NCI-H2227 treated with DMSO at 0.1 percent for 48 hours (cell line): ENCODE data around the gene MTARC2.
A peak's percentile ranks its signal among the peaks of the same experiment; 100 is the strongest.
"Not testable (repeated sequence)": the region's sequence is repeated elsewhere in the genome, so short reads cannot be mapped to it uniquely, and the experiment has no call there.

Source experiments
- DNase-seq: peaks from one replicate; lab custom pipeline; 2025; lab: John Stamatoyannopoulos, UW

Gene MTARC2

DNA sequence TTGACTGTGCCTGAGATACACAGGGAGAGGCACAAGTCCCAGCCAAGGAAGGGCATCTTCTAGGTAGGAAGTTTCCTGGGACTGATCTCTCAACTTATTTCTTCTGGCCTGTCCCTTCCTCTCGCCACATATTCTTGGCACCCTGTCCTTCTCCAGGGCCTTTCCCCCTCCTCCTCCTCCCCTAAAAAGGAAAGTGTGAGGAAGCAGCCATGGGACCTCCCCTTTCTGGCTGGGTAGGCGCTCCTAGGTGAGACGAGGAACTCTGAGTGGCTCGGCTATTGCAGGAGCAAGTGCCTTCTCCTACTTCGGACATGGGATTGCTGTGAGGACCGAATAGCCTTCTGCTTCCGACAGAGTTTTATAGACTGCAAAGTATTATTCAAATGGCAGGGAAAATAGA lies 15.5 kb upstream of the MTARC2 start:
- DNase-seq = no peak

DNA sequence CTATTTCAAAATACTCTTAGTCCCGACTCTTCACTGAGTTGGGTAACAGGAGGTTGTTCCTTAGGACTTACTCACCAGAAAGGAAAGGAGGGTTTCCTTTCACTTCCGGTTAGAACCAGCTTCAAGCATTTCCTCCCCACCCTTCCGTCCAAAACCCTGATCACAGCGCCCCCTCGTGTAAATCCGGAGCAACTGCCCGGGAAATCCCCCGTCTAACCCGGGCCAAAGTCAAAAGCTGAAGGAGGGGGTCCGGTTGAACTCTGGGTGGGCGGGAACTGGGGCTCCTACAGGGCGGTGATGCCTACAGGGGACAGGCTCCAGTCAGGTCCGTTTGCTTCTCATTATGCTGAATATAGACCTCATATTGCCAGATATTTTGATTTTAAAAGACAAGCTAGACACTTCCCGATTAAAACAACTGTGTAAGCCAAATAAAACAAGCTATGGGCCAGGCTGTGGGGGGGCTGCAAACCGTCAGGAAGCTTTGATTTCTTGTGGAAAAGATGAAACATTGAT lies 15.0 kb upstream of the MTARC2 start:
- DNase-seq = peak; percentile 20

- peak; percentile 31 for DNase-seq
These were observed 13.4 kb upstream of the MTARC2 start for GRCh38 chr1:220734571-220735326.

DNA sequence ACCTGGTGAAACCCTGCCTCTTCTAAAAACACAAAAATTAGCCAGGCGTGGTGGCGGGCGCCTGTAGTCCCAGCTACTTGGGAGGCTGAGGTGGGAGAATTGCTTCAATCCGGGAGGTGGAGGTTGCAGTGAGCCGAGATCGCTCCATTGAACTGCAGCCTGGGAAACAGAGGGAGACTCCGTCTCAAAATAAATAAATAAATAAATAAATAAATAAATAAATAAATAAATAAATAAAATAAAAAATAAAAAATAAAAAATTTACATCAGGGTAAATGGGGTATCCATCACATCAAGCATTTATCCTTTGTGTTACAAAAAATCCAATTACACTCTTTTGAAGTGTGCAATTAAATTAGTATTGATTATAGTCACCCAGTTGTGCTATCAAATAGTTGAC lies 11.8 kb upstream of the MTARC2 start:
- DNase-seq = not testable (repeated sequence)

DNA sequence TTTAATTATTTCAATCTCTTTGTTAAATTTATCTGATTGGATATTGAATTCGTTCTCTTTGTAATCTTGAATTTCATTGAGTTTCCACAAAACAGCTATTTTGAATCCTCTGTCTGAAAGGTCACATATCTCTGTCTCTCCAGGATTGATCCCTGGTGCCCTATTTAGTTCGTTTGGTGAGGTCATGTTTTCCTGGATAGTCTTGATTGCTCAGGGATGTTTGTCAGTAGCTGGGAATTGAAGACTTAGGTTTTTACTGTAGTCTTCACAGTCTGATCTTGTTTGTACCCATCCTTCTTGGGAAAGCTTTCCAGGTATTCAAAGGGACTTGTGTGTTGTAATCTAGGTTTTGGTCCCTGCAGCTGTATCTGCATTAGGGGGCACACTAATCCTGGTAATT lies 6.8 kb upstream of the MTARC2 start:
- DNase-seq = no peak

DNA sequence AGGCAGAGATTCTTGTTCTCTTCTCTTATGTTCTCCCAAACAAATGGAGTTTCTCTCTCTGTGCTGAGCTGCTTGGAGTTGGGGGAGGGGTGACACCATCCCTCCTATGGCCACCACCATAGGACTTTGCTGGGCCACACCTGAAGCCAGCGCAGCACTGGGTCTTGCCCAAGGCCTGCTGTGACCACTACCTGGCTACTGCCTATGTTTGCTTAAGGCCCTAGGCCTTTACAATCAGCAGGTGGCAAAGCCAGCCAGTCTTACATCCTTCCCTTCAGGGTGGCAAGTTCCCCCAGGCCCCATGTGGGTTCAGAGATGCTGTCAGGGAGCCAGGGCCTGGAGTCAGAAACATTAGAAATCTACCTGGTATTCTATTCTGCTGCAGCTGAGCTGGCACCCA lies 6.3 kb upstream of the MTARC2 start:
- no peak for DNase-seq

DNA sequence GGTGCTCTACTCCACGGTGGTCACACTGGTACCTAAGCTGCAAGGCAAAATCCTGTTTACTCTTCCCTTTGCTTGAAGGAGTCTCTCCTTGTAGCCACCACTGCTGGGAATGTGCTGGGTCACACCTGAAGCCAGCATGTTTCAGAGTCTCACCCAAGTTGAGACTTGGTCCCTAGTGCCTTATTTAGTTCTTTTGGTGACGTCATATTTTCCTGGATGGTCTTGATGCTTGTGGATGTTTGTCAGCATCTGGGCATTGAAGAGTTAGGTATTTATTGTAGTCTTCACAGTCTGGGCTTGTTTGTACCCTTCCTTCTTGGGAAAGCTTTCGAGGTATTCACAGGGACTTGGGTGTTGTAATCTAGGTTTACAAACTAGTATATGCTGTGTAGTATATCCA lies 5.6 kb upstream of the MTARC2 start:
- no peak for DNase-seq

DNA sequence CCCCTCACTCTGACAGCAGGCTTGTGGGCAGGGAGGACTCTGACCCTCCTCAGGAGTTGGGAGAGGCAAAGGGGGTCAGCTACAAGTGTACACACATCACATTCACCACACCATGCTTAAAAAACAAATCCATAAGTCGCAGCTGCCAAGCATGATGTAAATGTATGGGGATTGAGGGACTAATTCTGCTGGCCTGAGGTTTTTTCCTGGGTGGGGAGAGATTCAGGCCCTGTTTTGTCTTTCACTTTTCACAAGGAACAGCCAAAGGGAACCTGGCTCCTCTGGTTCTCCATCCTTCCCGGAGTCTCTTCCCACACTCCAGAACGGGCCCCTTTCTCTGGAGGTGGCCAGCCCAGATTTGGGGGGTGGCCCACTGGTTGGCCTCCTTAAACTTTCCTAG lies 1.3 kb upstream of the MTARC2 start:
- DNase-seq = no peak

GRCh38 chr1:220747437-220748088 lies 559 bp upstream of the MTARC2 start:
- DNase-seq = no peak

GRCh38 chr1:220748936-220749335 lies 814 bp downstream of the MTARC2 start:
- DNase-seq = no peak

DNA sequence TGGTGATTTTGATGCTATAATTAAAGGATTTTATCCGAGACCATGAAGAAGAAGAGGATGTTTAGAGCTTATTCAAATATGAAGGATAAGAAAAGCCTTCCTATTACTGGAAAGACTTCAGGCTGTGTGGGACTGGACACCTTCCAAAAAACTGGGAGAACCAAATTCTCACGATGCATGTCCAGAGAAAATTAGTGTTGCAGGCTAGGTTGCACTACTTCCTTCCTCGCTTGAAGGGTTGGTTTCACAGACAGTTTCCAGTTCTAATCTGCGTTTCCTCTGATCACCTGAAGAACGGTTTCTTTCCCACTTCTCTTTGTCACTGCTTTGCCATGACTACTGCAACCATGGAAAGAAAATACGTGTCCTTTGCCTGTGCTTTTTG lies 2.0 kb downstream of the MTARC2 start:
- DNase-seq = no peak

GRCh38 chr1:220751111-220751510 lies 3.0 kb downstream of the MTARC2 start:
- DNase-seq = no peak

- DNase-seq = no peak
These were observed 6.2 kb downstream of the MTARC2 start for GRCh38 chr1:220754212-220754917.

DNA sequence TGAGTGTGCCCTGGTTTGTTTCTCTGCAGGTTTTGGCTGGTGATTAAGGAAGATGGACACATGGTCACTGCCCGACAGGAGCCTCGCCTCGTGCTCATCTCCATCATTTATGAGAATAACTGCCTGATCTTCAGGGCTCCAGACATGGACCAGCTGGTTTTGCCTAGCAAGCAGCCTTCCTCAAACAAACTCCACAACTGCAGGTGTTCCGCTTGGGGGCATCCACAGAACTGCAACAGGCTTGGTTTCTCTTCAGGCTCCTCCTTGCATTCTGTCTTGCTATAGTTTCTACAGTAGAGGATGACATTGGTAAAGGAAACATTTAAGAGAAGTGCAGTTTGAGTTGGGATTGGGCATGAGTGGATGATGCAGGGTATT lies 6.8 kb downstream of the MTARC2 start:
- DNase-seq = no peak

DNA sequence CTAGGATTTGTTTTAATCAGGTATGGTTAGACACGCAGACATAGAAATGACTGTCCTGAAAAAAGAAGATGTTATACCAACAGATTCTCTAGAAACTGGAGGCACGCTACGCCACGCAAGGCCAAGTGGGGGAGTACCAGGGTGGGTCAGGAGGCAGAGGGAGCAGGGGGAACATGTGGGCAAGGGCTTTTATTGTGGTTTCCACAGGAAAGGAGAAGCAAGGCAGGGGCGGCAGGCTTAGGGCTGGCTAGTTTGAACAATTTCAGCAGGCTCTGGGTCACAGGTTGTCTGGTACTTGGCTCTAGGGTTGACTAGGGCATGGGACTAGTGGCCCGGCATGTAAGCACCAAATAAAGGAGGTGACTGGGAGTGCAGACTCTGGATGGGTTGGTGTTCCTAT lies 7.2 kb downstream of the MTARC2 start:
- no peak for DNase-seq

- DNase-seq = no peak
These were observed 9.3 kb downstream of the MTARC2 start for GRCh38 chr1:220757441-220757840.

- no peak for DNase-seq
These were observed 11.0 kb downstream of the MTARC2 start for GRCh38 chr1:220759147-220759546.

DNA sequence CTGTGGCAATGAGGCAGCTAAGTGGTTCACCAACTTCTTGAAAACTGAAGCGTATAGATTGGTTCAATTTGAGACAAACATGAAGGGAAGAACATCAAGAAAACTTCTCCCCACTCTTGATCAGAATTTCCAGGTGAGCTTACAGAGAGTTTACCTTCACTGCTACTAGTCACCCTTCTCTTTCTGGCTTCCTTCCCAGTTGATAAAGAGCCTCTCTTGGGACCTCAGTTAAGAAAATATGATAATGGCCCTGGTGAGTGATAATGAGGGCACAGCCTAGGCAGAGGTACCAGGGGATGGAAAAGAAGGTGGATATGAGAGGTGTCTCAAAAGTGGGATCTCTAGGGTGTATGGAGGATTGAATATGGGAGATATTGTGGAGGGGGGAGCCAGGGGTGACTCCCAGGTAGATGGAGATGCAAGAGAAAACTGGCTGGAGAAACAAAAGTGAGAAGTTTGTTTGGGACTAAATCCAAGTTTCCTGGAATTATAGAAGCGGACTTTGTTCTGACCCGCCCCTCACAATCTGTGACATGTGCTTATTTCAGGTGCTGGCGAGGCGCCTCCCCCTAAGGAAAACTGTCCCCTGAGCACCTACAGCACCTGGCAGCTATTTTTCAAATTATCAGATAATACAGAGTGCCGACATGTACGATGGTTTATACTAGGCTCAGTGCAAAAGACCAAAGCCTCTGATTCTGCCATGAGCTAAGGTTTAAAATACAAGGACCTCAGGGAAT lies 13.7 kb downstream of the MTARC2 start:
- DNase-seq = no peak

DNA sequence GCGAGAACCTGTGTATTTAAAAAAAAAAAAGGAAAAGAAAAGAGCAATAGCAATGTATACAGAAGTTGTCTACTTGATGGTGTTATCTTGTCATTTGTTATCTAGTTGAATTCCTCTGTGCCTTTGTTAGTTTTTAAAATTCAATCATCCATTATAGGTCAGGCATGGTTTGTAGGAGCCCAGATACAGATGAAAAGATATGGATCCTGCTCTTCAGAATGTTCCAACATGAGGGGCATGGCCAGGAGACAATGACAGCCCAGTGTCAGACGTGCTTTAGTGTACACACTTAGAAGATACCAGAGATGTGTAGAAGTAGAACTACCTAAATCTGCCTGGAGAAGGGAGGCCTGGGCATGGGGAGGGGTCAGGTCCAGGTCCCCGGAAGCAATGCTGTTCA lies 16.6 kb downstream of the MTARC2 start:
- no peak for DNase-seq

DNA sequence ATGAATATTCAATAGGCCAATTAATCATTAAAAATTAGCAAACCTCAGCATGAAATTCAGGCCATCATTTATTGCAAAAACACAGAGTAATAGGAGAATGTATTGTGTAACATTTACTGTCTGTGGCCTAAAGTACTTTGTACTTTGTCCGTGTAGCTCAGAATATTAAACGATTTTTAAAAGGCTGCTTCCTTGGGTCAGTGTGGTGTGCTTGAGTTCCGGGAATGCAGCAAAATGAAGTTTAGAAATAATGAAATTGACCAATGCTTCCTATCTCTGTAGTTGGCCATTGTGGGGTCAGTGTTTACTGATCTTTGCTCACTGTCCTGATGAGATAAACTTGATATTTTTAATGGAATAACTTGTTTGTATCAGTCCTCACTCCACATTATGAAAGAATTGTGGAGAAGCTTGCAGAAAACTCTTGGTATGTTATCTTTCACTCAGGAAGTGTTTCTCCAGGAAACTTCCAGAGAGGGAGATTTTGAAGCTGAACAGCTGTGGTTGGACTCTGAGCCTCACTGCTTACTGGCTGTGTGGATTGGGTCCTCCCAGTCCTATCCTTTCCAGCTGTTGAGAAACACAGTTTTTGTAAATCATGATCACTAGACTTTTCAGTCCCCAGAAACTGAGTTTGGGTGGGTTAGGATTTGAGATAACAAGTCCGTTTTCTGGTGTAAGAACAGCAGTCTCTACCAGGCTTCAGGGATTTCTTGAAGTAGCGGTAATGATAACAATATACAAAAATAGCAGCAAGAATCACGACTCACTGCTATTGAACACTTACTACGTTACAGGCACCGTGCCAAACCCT lies 19.4 kb downstream of the MTARC2 start:
- DNase-seq = no peak

- no peak for DNase-seq
These were observed 20.0 kb downstream of the MTARC2 start for GRCh38 chr1:220768126-220768601.
